RWPE2 (cell line): ENCODE results near the gene ELOVL3.
"Not testable (repeated sequence)": the region's sequence is repeated elsewhere in the genome, so short reads cannot be mapped to it uniquely, and the experiment has no call there.

Source experiments
- ATAC-seq: fragments of 200-7000 bp; cut with Tn5 transposase; 3 replicates; pipeline ENCODE4 v1.9.1; 2021; ENCODE audit warnings: low read depth
- DNase-seq: peaks from one replicate; pipeline ENCODE4 v3.0.0-alpha.2; 2020; ENCODE audit warnings: low spot score
- H3K27ac ChIP-seq: fragments of 450-650 bp; 2 replicates; pipeline ENCODE4 v1.5.1; 2017; ENCODE audit warnings: mild to moderate bottlenecking; ENCODE audit not compliant: poor library complexity, severe bottlenecking
- H3K27me3 ChIP-seq: fragments of 250-450 bp; sonication (Bioruptor Pico); 2 replicates; pipeline ENCODE4 v1.5.1; 2021; ENCODE audit warnings: mild to moderate bottlenecking, moderate library complexity; ENCODE audit not compliant: insufficient read depth, poor library complexity, severe bottlenecking
- H3K36me3 ChIP-seq: fragments of 250-450 bp; sonication (Bioruptor Pico); 2 replicates; pipeline ENCODE4 v1.5.1; 2020; ENCODE audit warnings: low read depth, mild to moderate bottlenecking, moderate library complexity
- H3K4me1 ChIP-seq: fragments of 250-450 bp; sonication (Bioruptor Pico); 2 replicates; pipeline ENCODE4 v1.5.1; 2021; ENCODE audit warnings: mild to moderate bottlenecking, moderate library complexity; ENCODE audit not compliant: insufficient read depth, poor library complexity, severe bottlenecking
- H3K4me3 ChIP-seq: fragments of 250-450 bp; sonication (Bioruptor Pico); 2 replicates; pipeline ENCODE4 v1.5.1; 2021; ENCODE audit warnings: mild to moderate bottlenecking, moderate library complexity; ENCODE audit not compliant: severe bottlenecking
- H3K9me3 ChIP-seq: fragments of 250-450 bp; sonication (Bioruptor Pico); 2 replicates; pipeline ENCODE4 v1.5.1; 2021; ENCODE audit warnings: mild to moderate bottlenecking, moderate library complexity; ENCODE audit not compliant: severe bottlenecking
- CTCF ChIP-seq: fragments of 450-650 bp; IDR thresholded peaks from one replicate; pipeline ENCODE4 v1.5.1; 2017; ENCODE audit warnings: mild to moderate bottlenecking, moderate library complexity; ENCODE audit not compliant: poor library complexity, severe bottlenecking

The ELOVL3 gene

GRCh38 chr10:102188298-102188940, 37.7 kb upstream of the ELOVL3 start:
- no peak for TF ChIP-seq CTCF
- H3K27ac ChIP-seq, result no peak overlapping the region
- ATAC-seq (no peak; the same call in 2 of the 3 replicates), DNase-seq (no peak)
- H3K36me3 ChIP-seq, result no peaks in the 10 kb centered on the region
- no peaks in the 10 kb centered on the region for H3K27me3 ChIP-seq
- H3K9me3 ChIP-seq, result no peaks in the 10 kb centered on the region
- H3K4me1 ChIP-seq, result no peaks in the 10 kb centered on the region
- H3K4me3 ChIP-seq, result no peak overlapping the region

- not testable (repeated sequence) for H3K4me1 ChIP-seq, H3K36me3 ChIP-seq, ATAC-seq, DNase-seq, H3K27ac ChIP-seq, H3K27me3 ChIP-seq, H3K9me3 ChIP-seq, H3K4me3 ChIP-seq
These were observed 36.9 kb upstream of the ELOVL3 start for GRCh38 chr10:102188941-102189898.

- no peak for DNase-seq
- no peak for ATAC-seq
- H3K27ac ChIP-seq, result no peak overlapping the region
- no peaks in the 10 kb centered on the region for H3K36me3 ChIP-seq
- no peaks in the 10 kb centered on the region for H3K27me3 ChIP-seq
- H3K4me1 ChIP-seq, result no peaks in the 10 kb centered on the region
- H3K4me3 ChIP-seq, result no peak overlapping the region
- no peaks in the 10 kb centered on the region for H3K9me3 ChIP-seq
- TF ChIP-seq CTCF, result no peak
These were observed 34.1 kb upstream of the ELOVL3 start for GRCh38 chr10:102191956-102192355.

- Histone ChIP-seq H3K27ac (no peak overlapping the region), H3K9me3 (no peaks in the 10 kb centered on the region), H3K4me3 (no peak overlapping the region), H3K36me3 (no peaks in the 10 kb centered on the region), H3K27me3 (no peaks in the 10 kb centered on the region), H3K4me1 (no peaks in the 10 kb centered on the region)
- TF ChIP-seq CTCF, result no peak
- ATAC-seq (no peak), DNase-seq (no peak)
These were observed 30.7 kb upstream of the ELOVL3 start for GRCh38 chr10:102195296-102195870.

GRCh38 chr10:102196893-102197292, 29.2 kb upstream of the ELOVL3 start:
- TF ChIP-seq CTCF, result no peak

More at GRCh38 chr10:102196893-102197292, 29.2 kb upstream of the ELOVL3 start:
- no peaks in the 10 kb centered on the region for H3K9me3 ChIP-seq
- H3K36me3 ChIP-seq, result no peaks in the 10 kb centered on the region
- no peak overlapping the region for H3K4me3 ChIP-seq
- H3K4me1 ChIP-seq, result no peaks in the 10 kb centered on the region
- H3K27me3 ChIP-seq, result no peaks in the 10 kb centered on the region
- no peak overlapping the region for H3K27ac ChIP-seq
- DNase-seq (no peak), ATAC-seq (no peak)
